ENCODE measurements around the gene GNG12.

DNA sequence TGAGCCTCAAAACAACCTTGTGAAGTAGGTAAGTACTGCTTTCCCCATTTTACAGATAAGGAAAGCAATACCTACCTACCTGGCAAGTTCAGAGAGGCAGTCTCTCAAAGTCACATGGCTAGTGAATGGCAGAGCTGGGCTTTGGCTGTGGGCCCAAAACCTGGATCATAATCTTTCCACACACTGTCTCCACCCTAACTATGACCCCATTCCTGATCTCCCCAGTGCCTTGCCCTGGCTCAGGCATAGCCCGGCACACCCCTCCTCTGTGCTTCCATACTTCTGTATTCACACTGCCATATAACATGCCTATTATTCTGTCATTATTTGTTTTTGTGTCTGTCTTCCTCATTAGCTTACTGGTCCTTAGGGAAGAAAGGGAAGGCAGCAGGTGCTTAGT lies 15.9 kb downstream of the GNG12 start:
- TF ChIP-seq, protein P1, sequence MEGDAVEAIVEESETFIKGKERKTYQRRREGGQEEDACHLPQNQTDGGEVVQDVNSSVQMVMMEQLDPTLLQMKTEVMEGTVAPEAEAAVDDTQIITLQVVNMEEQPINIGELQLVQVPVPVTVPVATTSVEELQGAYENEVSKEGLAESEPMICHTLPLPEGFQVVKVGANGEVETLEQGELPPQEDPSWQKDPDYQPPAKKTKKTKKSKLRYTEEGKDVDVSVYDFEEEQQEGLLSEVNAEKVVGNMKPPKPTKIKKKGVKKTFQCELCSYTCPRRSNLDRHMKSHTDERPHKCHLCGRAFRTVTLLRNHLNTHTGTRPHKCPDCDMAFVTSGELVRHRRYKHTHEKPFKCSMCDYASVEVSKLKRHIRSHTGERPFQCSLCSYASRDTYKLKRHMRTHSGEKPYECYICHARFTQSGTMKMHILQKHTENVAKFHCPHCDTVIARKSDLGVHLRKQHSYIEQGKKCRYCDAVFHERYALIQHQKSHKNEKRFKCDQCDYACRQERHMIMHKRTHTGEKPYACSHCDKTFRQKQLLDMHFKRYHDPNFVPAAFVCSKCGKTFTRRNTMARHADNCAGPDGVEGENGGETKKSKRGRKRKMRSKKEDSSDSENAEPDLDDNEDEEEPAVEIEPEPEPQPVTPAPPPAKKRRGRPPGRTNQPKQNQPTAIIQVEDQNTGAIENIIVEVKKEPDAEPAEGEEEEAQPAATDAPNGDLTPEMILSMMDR (IDR thresholded peaks at IDR 0.05): no peak
- TF ChIP-seq, protein P2, sequence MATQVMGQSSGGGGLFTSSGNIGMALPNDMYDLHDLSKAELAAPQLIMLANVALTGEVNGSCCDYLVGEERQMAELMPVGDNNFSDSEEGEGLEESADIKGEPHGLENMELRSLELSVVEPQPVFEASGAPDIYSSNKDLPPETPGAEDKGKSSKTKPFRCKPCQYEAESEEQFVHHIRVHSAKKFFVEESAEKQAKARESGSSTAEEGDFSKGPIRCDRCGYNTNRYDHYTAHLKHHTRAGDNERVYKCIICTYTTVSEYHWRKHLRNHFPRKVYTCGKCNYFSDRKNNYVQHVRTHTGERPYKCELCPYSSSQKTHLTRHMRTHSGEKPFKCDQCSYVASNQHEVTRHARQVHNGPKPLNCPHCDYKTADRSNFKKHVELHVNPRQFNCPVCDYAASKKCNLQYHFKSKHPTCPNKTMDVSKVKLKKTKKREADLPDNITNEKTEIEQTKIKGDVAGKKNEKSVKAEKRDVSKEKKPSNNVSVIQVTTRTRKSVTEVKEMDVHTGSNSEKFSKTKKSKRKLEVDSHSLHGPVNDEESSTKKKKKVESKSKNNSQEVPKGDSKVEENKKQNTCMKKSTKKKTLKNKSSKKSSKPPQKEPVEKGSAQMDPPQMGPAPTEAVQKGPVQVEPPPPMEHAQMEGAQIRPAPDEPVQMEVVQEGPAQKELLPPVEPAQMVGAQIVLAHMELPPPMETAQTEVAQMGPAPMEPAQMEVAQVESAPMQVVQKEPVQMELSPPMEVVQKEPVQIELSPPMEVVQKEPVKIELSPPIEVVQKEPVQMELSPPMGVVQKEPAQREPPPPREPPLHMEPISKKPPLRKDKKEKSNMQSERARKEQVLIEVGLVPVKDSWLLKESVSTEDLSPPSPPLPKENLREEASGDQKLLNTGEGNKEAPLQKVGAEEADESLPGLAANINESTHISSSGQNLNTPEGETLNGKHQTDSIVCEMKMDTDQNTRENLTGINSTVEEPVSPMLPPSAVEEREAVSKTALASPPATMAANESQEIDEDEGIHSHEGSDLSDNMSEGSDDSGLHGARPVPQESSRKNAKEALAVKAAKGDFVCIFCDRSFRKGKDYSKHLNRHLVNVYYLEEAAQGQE (IDR thresholded peaks at IDR 0.05; ENCODE audit: insufficient read depth in 1 of 2, low read depth in 2 of 2, low read length in 1 of 2): no peak
- no peak for TF ChIP-seq POLR2AphosphoS5 (IDR thresholded peaks at IDR 0.05; ENCODE audit: low read depth, low read length)
- no peak for TF ChIP-seq TCF7L2 (IDR thresholded peaks at IDR 0.05; ENCODE audit: low read depth, low read length)

All from Panc1 (cell line).